ENCODE measurements around the gene HDGFL3. TPM values are rescaled to one million over a fixed set of nuclear protein-coding genes. Genes with fewer than 3 reads are reported as not detected.
"Not testable (repeated sequence)": the region's sequence is repeated elsewhere in the genome, so short reads cannot be mapped to it uniquely, and the experiment has no call there.

The HDGFL3 gene
- total RNA-seq, 1 donor from 2014 or later = 61.2 TPM

- no peak for DNase-seq (ENCODE audit: low read depth)
These were observed 13.1 kb downstream of the HDGFL3 start for GRCh38 chr15:83194528-83194927.

DNA sequence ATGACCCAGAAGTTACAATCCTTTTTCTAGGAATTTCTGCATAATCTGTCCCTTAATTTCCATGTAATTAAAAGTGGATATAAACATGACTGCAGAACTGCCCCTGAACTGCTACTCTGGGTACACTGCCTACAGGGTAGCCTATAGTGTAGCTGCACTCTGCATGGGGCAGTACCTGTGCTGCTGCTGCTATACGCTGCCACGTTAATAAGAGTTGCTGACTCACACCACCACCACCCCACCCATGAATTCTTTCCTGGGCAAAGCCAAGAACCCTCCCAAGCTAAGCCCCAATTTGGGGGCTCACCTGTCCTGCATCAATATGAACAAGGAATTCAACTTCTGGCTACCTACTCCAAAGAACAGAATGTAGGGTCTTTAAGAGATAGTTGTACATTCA, 13.9 kb downstream of the HDGFL3 start:
- no peak for DNase-seq (ENCODE audit: low read depth)

DNA sequence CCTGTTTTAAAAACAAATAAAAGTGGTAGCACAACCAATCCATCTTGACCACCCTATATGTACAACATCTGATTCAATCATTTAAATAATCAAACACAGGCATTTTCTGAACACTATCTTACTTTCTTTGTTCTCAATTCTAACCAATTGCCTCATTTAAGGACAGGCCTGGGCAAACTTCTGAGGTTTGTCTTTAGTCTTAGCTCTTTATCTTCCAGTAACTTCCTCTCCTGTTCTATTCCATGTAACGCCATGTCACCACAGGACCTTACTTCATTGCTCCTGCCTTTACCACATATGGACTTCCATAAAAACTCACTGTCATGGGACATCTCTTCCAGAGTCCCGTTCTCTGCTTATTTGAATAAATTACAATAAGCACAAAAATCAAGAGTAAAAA, 14.9 kb downstream of the HDGFL3 start:
- no peak for DNase-seq (ENCODE audit: low read depth)

- no peak for DNase-seq (ENCODE audit: low read depth)
These were observed 17.2 kb downstream of the HDGFL3 start for GRCh38 chr15:83190450-83190849.

DNA sequence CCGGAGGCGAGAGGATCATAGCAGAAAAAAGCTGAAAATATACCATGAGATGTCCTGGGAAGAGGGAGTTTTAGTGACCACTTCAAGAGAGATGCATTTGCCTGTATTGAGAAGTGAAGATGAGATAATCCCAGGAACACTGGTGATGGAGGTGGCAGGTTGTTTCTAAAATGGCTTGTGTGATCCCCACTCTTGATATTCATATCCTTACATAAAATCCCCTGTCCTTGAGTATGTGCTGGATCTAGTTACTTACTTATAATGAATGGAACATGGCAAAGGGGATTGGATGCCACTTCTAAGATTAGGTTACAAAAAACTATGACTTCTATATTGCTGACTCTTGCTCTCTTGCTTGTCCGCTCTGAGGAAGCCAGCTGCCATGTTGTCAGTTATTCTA, 22.1 kb downstream of the HDGFL3 start:
- DNase-seq (ENCODE audit: low read depth) = no peak

- no peak for DNase-seq (ENCODE audit: low read depth)
These were observed 28.7 kb downstream of the HDGFL3 start for GRCh38 chr15:83178869-83179325.

DNA sequence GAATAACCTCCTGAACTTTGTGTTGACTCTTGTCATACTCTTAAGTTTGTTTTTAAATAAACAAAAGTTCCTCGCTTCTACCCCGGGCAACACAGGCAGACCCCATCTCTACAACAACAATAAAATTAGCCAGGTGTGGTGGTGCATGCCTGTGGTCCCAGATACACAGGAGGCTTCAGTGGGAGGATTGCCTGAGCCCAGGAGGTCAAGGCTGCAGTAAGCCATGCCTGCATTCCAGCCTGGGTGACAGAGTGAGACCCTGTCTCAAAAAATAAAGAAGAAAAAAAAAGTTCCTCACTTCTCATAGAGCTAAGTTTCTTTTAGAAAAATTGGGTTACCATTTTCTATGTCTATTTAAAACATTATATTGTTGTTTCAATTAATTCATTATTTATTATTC, 29.2 kb downstream of the HDGFL3 start:
- DNase-seq (ENCODE audit: low read depth) = no peak

GRCh38 chr15:83174891-83175290, 32.7 kb downstream of the HDGFL3 start:
- no peak for DNase-seq (ENCODE audit: low read depth)

DNA sequence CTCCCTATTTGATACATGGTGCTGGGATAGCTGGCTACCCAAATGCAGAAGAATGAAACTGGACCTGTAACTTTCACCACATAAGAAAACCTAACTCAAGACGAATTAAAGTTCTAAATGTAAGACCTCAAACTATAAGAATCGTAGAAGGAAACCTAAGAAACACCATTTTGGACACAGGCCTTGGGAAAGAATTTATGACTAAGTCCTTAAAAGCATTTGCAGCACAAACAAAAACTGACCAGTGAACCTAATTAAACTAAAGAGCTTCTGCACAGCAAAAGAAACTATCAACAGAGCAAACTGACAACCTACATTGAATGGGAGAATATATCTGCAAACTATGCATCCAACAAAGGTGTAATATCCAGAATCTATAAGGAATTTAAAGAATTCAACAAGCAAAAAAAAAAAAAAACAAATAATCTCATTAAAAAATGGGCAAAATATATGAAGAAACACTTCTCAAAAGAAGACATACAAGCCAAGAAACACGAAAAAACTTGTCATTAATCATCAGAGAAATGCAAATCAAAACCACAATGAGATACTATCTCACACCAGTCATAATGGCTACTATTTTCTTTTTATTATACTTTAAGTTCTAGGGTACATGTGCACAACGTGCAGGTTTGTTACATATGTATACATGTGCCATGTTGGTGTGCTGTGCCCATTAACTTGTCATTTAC, 37.0 kb downstream of the HDGFL3 start:
- DNase-seq (ENCODE audit: low read depth) = peak; percentile 7

- DNase-seq (ENCODE audit: low read depth) = not testable (repeated sequence)
These were observed 38.0 kb downstream of the HDGFL3 start for GRCh38 chr15:83169576-83169975.

- DNase-seq (ENCODE audit: low read depth) = no peak
These were observed 40.8 kb downstream of the HDGFL3 start for GRCh38 chr15:83166830-83167229.

GRCh38 chr15:83166218-83166617, 41.4 kb downstream of the HDGFL3 start:
- no peak for DNase-seq (ENCODE audit: low read depth)

DNA sequence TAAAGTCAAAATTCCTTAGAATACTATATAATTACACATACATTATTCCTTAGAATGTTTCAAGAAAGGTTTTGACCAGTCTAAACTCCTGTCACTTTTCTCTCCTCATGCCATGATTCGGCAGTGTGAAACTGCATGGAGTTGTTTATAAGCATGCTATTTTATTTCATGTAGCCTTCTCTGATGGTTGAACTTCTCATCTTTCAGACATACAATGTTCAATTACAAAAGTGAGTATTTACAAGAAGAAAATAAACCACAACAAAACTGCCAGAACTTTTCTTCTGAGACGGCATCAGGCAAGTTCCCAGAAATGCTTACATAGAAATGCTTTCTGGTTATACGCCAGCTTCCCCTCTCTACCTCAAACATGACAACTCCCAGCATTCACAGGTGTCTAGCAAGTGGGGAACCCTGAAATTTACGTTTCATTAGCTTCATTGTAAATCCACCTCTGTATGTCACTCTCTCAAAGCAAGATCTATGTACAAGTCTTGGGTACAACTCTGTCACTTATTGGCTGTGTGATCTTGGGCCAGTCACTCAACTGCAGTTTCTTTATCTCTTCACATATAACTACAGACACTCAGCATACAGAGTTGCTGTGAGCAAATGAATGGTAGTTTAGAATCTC, 42.7 kb downstream of the HDGFL3 start:
- no peak for DNase-seq (ENCODE audit: low read depth)

DNA sequence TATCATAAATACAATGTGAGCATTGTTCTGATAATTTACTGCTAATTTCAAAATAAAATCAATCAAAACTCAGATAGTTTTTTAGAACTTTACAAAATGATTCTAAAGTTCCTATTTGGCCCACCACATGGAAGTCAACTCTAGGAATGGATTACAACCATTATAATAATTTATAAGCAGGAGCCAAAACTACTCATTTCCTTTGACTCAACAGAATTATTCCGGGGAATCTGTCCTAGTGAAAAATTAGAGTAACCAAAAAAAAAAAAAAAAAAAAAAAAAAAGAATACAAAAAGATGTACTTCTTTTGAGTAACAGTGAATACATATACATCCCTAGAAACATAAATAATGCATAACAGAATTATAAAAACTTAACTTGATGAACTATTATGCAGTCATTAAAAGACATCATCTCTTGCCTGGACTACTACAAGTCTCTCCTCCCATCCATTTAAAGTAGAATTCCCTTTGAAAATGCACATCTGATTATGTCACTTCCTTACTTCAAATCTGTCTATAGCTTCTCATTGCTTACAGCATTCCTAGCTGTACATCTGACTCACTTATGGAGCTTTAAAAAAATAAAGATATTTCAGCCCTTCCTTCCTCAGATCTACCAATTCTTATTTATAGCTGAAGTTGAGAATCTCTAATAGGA, 43.4 kb downstream of the HDGFL3 start:
- no peak for DNase-seq (ENCODE audit: low read depth)

- no peak for DNase-seq (ENCODE audit: low read depth)
These were observed 44.6 kb downstream of the HDGFL3 start for GRCh38 chr15:83163032-83163431.

DNA sequence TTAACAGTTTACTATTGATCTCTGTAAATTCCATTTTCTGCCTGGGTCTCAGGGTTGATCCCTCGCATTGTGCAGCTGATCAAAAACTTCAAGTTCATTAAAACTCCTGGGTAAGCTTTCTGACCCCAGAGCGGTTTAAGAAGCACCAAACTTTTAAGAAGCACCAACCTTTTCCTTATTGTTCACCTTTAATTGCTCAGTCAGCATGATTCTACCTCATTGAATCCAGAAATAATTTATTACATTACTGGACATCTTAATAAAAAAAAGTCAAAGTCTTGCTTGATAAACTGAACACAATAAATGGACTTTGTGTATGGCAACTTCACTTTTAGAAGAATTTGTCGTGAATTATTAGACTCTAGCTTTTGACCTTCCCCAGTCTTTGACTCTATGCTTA, 46.9 kb downstream of the HDGFL3 start:
- no peak for DNase-seq (ENCODE audit: low read depth)

DNA sequence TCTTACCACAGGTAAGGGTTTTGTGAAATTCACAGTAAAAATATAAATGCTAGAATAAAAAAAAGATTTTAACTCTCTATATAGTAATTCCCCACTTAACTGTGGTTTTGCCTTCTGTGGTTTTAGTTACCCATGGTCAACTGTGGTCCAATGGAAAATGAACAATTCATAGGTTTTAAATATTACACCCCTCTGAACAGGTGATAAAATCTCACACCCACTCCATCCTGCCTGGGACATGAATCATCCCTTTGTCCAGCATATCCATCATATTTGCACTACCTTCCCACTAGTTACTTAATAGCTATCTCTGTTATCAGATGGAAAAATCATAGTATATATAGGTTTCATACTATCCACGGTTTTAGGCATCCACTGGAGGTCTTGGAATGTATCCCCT, 49.2 kb downstream of the HDGFL3 start:
- DNase-seq (ENCODE audit: low read depth) = peak; percentile 30

GRCh38 chr15:83155942-83156341, 51.7 kb downstream of the HDGFL3 start:
- no peak for DNase-seq (ENCODE audit: low read depth)

GRCh38 chr15:83153288-83153687, 54.3 kb downstream of the HDGFL3 start:
- DNase-seq (ENCODE audit: low read depth) = no peak

- no peak for DNase-seq (ENCODE audit: low read depth)
These were observed 62.9 kb downstream of the HDGFL3 start for GRCh38 chr15:83144771-83145170.

DNA sequence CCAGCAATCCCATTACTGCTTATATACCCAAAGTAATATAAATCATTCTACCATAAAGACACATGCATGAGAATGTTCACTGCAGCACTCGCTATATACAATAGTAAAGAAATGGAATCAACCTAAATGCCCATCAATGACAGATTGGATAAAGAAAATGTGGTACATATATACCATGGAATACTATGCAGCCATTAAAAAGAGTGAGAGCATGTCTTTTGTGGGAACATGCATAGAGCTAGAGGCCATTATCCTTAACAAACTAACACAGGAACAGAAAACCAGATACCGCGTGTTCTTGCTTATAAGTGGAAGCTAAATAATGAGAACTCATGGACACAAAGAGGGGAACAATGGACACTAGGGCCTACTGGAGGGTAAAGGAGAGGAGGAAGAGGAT, 65.5 kb downstream of the HDGFL3 start:
- DNase-seq (ENCODE audit: low read depth) = not testable (repeated sequence)

DNA sequence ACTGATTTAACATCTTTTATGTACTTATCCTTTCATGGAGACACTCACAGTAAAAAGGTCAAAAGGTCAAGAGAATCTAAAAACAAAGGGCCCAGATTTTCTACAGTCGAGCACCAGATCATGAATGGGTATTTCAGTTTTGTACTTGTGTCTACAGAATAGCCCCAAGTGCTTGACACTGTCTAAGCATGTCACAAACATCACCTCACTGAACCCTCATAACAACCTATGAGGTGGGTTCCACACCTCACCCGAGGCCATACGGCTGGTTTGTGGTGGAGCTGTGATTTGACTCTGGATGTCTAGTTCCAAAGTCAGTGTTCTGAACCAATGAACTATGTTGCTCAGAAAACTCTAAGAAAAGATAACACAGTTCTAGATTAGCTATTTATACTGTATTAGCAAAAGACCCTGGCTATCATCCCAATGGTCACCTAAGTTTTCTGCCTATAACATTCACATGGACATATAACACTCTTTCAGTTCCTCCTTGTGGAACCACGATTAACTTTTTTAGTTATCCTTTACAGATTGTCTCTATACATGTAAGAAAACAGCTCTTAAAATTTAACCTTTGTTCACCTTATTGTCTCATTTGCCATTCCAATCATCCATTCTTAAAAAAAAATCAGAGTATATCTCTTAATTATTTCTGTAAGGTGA, 74.6 kb downstream of the HDGFL3 start:
- DNase-seq (ENCODE audit: low read depth) = no peak

- no peak for DNase-seq (ENCODE audit: low read depth)
These were observed 77.8 kb downstream of the HDGFL3 start for GRCh38 chr15:83129791-83130190.
